WERI-Rb-1 (cell line): ENCODE results near the gene C20orf96.
"Not testable (repeated sequence)": the region's sequence is repeated elsewhere in the genome, so short reads cannot be mapped to it uniquely, and the experiment has no call there.

ENCODE experiments used
- DNase-seq: peaks from one replicate; pipeline ENCODE4 v3.0.0-alpha.2; 2020
- H3K27ac ChIP-seq: fragments of 250-450 bp; sonication (Bioruptor Pico); 2 replicates; pipeline ENCODE4 v1.5.1; 2020; ENCODE audit warnings: mild to moderate bottlenecking, moderate library complexity
- H3K27me3 ChIP-seq: fragments of 250-450 bp; sonication (Bioruptor Pico); 2 replicates; pipeline ENCODE4 v1.5.1; 2021; ENCODE audit warnings: mild to moderate bottlenecking, low read depth, moderate library complexity; ENCODE audit not compliant: insufficient read depth, severe bottlenecking
- H3K36me3 ChIP-seq: fragments of 250-450 bp; sonication (Bioruptor Pico); 2 replicates; pipeline ENCODE4 v1.5.1; 2020; ENCODE audit warnings: mild to moderate bottlenecking, moderate library complexity
- H3K4me3 ChIP-seq: 2 replicates; pipeline ENCODE4 v1.5.1; 2011; ENCODE audit warnings: low read depth, mild to moderate bottlenecking, control low read depth, low read length
- H3K9me3 ChIP-seq: fragments of 250-450 bp; sonication (Bioruptor Pico); 2 replicates; pipeline ENCODE4 v1.5.1; 2021; ENCODE audit warnings: mild to moderate bottlenecking, moderate library complexity; ENCODE audit not compliant: severe bottlenecking
- CTCF ChIP-seq: IDR thresholded peaks from 2 replicates; pipeline ENCODE4 v1.5.1; 2011; ENCODE audit warnings: low read depth, mild to moderate bottlenecking, control low read depth, inconsistent platforms, low read length

C20orf96 gene

DNA sequence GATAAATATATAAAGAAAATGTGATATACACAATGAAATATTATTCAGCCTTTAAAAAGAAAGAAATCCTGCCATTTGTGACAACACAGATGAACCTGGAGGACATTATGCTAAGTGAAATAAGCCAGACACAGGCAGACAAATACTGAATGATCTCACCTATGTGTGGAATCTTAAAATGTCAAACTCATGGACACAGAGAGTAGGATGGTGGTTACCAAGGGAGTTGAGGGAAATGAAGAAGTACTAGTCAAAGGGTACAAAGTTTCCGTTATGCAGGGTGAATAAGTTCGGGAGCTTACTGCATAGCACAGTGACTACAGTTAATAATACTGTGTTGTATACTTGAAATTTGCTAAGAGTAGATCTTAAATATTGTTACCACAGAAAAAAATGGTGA is 47.6 kb downstream of the C20orf96 start:
- Histone ChIP-seq H3K4me3 (no peak overlapping the region), H3K36me3 (no peaks in the 10 kb centered on the region), H3K27me3 (no peaks in the 10 kb centered on the region), H3K27ac (no peak overlapping the region), H3K9me3 (no peaks in the 10 kb centered on the region)
- no peak for DNase-seq
- no peak for TF ChIP-seq CTCF

DNA sequence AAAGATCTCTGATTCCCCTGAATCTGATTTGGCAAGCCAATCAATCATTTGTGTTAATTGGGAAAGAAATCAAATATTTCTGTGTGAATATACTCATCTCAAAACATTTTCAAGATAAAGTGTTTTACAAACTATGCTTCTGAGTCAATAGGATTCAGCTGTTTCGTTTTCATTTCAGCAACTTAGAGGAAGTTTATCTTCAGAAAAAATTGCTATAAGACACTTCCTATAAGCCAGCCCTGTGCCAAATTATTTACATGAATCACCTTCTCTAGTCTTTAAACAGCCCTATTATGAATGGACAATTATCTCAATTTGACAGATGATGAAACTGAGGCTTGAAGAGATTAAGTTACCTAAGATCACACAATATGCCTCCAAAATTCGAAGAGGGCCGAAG is 52.6 kb downstream of the C20orf96 start:
- no peak for DNase-seq
- Histone ChIP-seq H3K4me3 (no peak overlapping the region), H3K27ac (no peak overlapping the region), H3K9me3 (no peaks in the 10 kb centered on the region), H3K36me3 (no peaks in the 10 kb centered on the region), H3K27me3 (no peaks in the 10 kb centered on the region)
- no peak for TF ChIP-seq CTCF

GRCh38 chr20:237489-237888 is 53.1 kb downstream of the C20orf96 start:
- Histone ChIP-seq H3K27me3 (no peaks in the 10 kb centered on the region), H3K27ac (no peak overlapping the region), H3K36me3 (no peaks in the 10 kb centered on the region), H3K4me3 (no peak overlapping the region), H3K9me3 (no peaks in the 10 kb centered on the region)
- TF ChIP-seq CTCF: no peak
- no peak for DNase-seq

DNA sequence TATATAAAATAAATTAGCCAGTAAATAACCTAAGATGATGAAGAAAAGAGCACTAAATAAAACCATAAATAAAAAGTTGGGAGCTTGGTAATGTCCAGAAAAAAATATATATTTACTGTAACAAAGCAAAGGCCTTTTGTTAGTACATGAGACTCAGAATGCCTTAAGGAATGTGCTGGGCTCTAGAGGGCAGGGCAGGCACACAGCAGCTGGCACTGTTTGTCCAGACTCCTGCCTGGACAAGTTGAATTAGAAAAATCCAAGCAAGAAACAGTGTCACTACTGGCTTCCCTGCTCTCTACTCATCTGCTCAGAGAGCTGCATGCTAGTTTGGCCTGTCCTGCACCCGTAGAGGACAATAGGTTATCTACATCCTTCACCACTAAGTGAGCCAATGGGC is 54.7 kb downstream of the C20orf96 start:
- Histone ChIP-seq H3K4me3 (no peak overlapping the region), H3K27ac (no peak overlapping the region), H3K27me3 (no peaks in the 10 kb centered on the region), H3K9me3 (no peaks in the 10 kb centered on the region), H3K36me3 (no peaks in the 10 kb centered on the region)
- DNase-seq: no peak
- TF ChIP-seq CTCF: peak; percentile 46; the same call in 1 of the 2 replicates

GRCh38 chr20:227439-228105 is 63.0 kb downstream of the C20orf96 start:
- no peak for TF ChIP-seq CTCF

DNA sequence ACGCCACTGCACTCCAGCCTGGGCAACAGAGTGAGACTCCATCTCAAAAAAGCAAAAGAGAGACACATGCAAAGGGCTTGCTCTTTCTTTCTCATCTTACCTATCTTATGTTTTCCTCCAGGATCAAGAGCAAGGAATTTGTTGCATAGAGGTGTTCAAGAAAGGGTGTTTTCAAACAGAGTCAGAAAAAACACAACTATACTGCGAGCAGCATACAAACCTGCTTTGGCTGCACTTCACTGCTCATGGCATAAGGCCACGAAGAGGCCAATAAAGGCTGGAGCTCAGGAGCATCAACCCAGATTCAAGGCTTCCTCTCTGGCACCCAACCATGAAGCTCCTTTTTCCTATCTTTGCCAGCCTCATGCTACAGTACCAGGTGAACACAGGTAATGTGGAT is 63.6 kb downstream of the C20orf96 start, which contains the start of gene DEFB129:
Gene DEFB129 (plus strand): TSS at position 301 of the 400 bp plus-strand sequence. CDS start 31 bp downstream, at position 332.
- no peak within 1 kb of the TSS for H3K27ac ChIP-seq
- no peak for TF ChIP-seq CTCF
- no peaks in the 10 kb centered on the region for H3K9me3 ChIP-seq
- no peak within 1 kb of the TSS for H3K4me3 ChIP-seq
- H3K36me3 ChIP-seq: no peaks in the 10 kb centered on the region
- no peak for DNase-seq
- no peaks in the 10 kb centered on the region for H3K27me3 ChIP-seq

More at GRCh38 chr20:227439-228105, 63.0 kb downstream of the C20orf96 start:
- Histone ChIP-seq H3K9me3 (no peaks in the 10 kb centered on the region), H3K27me3 (no peaks in the 10 kb centered on the region), H3K4me3 (no peak overlapping the region), H3K36me3 (no peaks in the 10 kb centered on the region), H3K27ac (no peak overlapping the region)
- no peak for DNase-seq

- DNase-seq, H3K36me3 ChIP-seq: not testable (repeated sequence)
Observed at GRCh38 chr20:225879-226278, 64.7 kb downstream of the C20orf96 start.

More at GRCh38 chr20:225879-226278, 64.7 kb downstream of the C20orf96 start:
- not testable (repeated sequence) for H3K4me3 ChIP-seq, H3K27me3 ChIP-seq, H3K9me3 ChIP-seq, H3K27ac ChIP-seq
